Endometrial microvascular endothelial cells (primary cell): ENCODE measurements around the gene DDX52. TPM values are rescaled to one million over a fixed set of nuclear protein-coding genes. Genes with fewer than 3 reads are reported as not detected.
"Not testable (repeated sequence)": the region's sequence is repeated elsewhere in the genome, so short reads cannot be mapped to it uniquely, and the experiment has no call there.

ENCODE experiments used
- in situ Hi-C: cut with HindIII; loops from 2 replicates; pipeline ENCODE4 v1.10.0; 2017; ENCODE audit warnings: low sequenced_read_pairs, low pct_unique_long_range_greater_than_20kb; ENCODE audit errors: inconsistent ontology term
- total RNA-seq: library from RNA; depleted of rRNA; stranded (reverse); fragments of >200 nt; gene quantifications from one replicate; pipeline ENCODE4 v1.2.3, GENCODE V29; 2015; ENCODE audit errors: inconsistent ontology term

The DDX52 gene
- 27.3 TPM for total RNA-seq

- in situ Hi-C loops = no loop called here
Measured at GRCh38 chr17:37643118-37643766, at the start of gene DDX52. DDX52 (minus strand) TSS chr17:37643446; CDS start chr17:37643420, 26 bp downstream.

DNA sequence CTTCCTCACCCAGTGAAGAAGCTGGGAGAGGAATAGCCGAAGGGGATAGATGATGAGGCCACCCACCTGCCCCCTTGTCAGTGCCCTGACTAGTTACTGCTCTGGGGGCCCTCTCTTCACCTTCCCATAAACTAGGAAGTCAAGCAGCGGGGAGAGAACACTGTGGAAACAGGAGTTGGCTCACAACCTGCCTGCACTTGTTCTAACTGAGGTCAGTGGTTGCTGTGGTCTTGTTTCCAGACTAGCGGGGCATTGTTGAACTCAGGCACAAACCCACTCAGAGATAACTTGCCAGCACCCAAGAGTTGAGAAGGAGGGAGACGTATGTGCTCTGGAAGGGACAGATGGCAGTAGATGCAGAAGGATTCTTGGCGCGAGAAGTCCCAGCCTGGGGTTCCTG, 48.6 kb upstream of the DDX52 start:
- in situ Hi-C loops = no loop called here

- in situ Hi-C loops = no loop called here
Measured at GRCh38 chr17:37689317-37689716, 46.1 kb upstream of the DDX52 start.

GRCh38 chr17:37683454-37683984, 40.3 kb upstream of the DDX52 start:
- in situ Hi-C loops = no loop called here

- in situ Hi-C loops = no loop called here
Measured at GRCh38 chr17:37682007-37682406, 38.8 kb upstream of the DDX52 start.

DNA sequence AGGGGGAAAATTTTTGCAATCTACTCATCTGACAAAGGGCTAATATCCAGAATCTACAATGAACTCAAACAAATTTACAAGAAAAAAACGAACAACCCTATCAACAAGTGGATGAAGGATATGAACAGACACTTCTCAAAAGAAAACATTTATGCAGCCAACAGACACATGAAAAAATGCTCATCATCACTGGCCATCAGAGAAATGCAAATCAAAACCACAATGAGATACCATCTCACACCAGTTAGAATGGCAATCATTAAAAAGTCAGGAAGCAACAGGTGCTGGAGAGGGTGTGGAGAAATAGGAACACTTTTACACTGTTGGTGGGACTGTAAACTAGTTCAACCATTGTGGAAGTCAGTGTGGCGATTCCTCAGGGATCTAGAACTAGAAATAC, 36.7 kb upstream of the DDX52 start:
- in situ Hi-C loops = not testable (repeated sequence)

- in situ Hi-C loops = no loop called here
Measured at GRCh38 chr17:37678036-37678435, 34.8 kb upstream of the DDX52 start.

- in situ Hi-C loops = no loop called here
Measured at GRCh38 chr17:37677021-37677420, 33.8 kb upstream of the DDX52 start.

- in situ Hi-C loops = no loop called here
Measured at GRCh38 chr17:37676115-37676925, 33.1 kb upstream of the DDX52 start.

GRCh38 chr17:37674511-37674910, 31.3 kb upstream of the DDX52 start:
- in situ Hi-C loops = no loop called here

DNA sequence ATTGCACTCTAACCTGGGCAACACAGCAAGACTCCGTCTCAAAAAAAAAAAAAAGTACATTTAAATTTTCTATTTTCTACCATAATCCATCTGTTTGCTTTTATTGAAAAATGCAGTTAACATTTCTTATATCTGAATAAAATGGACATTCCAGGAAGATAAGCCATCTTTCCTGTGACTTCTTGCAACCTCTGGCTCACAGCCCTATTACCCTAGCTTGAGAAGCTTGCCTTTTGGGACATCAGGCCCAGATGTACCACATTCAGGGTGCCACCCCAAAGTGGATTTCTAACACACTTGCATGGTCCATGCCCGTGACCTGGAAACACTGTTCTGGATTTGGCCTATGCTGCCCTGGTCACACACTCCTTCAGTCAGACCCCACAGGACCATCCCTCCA, 30.1 kb upstream of the DDX52 start:
- in situ Hi-C loops = no loop called here

DNA sequence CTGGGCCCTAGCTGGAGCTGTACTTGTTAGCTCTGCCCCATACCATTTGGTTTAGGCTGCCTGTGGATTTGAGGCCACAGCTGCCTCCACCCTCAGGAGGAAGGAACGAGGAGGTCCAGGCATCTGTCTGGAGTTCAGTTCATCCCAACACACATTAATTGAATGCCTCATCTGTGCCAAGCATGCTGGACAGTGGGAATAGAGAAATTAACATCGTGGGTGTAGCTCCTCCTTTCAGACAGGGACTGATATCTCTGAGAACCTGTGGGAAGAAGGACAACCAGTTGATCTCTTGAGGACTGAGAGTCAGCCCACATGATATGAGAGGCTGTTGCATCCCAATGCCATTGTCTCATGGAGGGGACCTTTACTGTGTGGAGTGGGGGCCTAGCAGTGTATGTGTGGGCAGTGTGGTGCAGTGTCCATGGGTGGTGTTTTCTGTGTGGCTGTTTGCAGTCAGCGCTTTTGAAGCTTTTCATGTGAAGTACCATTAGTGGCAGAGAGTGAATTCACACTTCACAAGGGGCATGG, 29.4 kb upstream of the DDX52 start:
- in situ Hi-C loops = no loop called here

- in situ Hi-C loops = no loop called here
Measured at GRCh38 chr17:37671824-37672547, 28.7 kb upstream of the DDX52 start.

GRCh38 chr17:37671028-37671823, 28.0 kb upstream of the DDX52 start:
- in situ Hi-C loops = no loop called here

DNA sequence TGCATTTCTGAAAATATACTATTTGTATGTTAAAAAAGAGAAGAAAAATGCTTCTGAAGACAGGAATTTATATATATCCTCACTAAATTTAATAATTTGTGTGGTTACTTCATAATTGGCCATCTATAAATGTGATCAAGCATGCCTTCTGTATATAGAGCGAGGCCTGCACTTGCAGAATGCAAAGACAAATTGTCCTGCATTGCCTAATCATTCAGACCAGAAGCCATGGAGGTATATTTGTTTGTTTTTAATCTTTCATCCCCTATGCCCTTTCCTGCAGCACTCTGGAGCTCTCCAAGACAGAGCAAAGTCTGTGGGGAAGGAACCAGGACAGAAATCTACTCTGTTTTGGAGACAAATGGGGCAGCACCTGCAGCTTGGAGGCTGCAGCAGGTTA, 23.8 kb upstream of the DDX52 start:
- in situ Hi-C loops = no loop called here

DNA sequence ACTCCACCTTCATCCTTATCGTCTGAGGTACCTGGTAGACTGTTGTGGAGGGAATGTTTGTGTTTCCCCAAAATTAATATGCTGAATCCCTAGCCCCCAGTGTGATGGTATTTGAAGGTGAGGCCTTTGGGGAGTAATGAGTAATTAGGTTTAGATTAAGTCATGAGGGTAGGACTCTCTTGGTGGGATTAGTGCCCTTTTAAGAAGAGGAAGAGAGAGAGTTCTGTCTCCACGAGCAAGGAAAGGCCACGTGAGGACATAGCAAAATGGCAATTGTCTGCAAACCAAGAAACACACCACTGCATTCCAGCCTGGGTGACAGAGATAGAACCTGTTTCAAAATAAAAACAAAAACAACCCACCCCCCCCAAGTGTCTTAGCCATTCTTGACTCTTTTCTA, 21.0 kb upstream of the DDX52 start:
- in situ Hi-C loops = no loop called here

GRCh38 chr17:37662353-37662752, 19.1 kb upstream of the DDX52 start:
- in situ Hi-C loops = no loop called here

- in situ Hi-C loops = no loop called here
Measured at GRCh38 chr17:37661400-37662014, 18.3 kb upstream of the DDX52 start.
